BE2C (cell line): ENCODE measurements around the gene ACSS1.
"Not testable (repeated sequence)": the region's sequence is repeated elsewhere in the genome, so short reads cannot be mapped to it uniquely, and the experiment has no call there.

Experiments
- DNase-seq: peaks from one replicate; pipeline ENCODE4 v3.0.0-alpha.2; 2020
- H3K27me3 ChIP-seq: fragments of 250-450 bp; sonication (Bioruptor Pico); 2 replicates; pipeline ENCODE4 v1.5.1; 2020; ENCODE audit warnings: mild to moderate bottlenecking
- H3K36me3 ChIP-seq: fragments of 250-450 bp; sonication (Bioruptor Pico); 2 replicates; pipeline ENCODE4 v1.5.1; 2020; ENCODE audit warnings: mild to moderate bottlenecking
- H3K4me1 ChIP-seq: fragments of 250-450 bp; sonication (Bioruptor Pico); 2 replicates; pipeline ENCODE4 v1.5.1; 2020
- H3K4me3 ChIP-seq: 2 replicates; pipeline ENCODE4 v1.5.1; 2011; ENCODE audit warnings: low read depth, low read length
- H3K9me3 ChIP-seq: fragments of 250-450 bp; sonication (Bioruptor Pico); 2 replicates; pipeline ENCODE4 v1.5.1; 2020
- TF ChIP-seq, protein P1 (sequence below): IDR thresholded peaks from 2 replicates; pipeline ENCODE4 v1.5.1; 2012; ENCODE audit warnings: mild to moderate bottlenecking, low read depth, low read length

Gene ACSS1

DNA sequence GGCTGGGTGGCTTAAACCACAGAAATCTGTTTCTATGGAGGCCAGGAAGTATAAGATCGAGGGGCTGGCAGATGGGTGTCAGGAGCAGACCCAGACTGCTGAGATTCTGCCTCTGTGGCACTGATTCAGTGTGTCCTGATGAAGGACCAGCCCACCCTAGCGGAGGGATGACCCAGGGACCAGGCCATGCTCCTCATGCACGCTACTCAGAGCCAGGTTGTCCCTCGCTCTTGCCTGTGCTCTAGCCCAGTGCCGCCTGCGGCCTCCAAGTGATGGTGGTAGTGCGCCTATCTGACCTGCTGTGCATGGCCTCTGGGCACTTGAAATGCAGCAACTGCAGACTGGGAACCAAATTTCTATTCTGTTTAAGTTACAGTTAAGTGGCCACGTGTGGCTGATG is 52.3 kb downstream of the ACSS1 start:
- Histone ChIP-seq H3K36me3 (no peaks in the 10 kb centered on the region), H3K4me3 (no peak overlapping the region), H3K9me3 (no peaks in the 10 kb centered on the region), H3K4me1 (no peaks in the 10 kb centered on the region), H3K27me3 (no peaks in the 10 kb centered on the region)
- TF ChIP-seq, protein P1, sequence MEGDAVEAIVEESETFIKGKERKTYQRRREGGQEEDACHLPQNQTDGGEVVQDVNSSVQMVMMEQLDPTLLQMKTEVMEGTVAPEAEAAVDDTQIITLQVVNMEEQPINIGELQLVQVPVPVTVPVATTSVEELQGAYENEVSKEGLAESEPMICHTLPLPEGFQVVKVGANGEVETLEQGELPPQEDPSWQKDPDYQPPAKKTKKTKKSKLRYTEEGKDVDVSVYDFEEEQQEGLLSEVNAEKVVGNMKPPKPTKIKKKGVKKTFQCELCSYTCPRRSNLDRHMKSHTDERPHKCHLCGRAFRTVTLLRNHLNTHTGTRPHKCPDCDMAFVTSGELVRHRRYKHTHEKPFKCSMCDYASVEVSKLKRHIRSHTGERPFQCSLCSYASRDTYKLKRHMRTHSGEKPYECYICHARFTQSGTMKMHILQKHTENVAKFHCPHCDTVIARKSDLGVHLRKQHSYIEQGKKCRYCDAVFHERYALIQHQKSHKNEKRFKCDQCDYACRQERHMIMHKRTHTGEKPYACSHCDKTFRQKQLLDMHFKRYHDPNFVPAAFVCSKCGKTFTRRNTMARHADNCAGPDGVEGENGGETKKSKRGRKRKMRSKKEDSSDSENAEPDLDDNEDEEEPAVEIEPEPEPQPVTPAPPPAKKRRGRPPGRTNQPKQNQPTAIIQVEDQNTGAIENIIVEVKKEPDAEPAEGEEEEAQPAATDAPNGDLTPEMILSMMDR, result no peak
- no peak for DNase-seq

- Histone ChIP-seq H3K4me3 (no peak overlapping the region), H3K36me3 (no peaks in the 10 kb centered on the region), H3K4me1 (no peaks in the 10 kb centered on the region), H3K9me3 (no peaks in the 10 kb centered on the region), H3K27me3 (no peaks in the 10 kb centered on the region)
- DNase-seq, result no peak
- TF ChIP-seq, protein P1, result no peak
Measured at GRCh38 chr20:25005220-25005619, 52.7 kb downstream of the ACSS1 start.

- no peaks in the 10 kb centered on the region for H3K4me1 ChIP-seq
- TF ChIP-seq, protein P1, result no peak
- H3K27me3 ChIP-seq, result no peaks in the 10 kb centered on the region
- H3K36me3 ChIP-seq, result no peaks in the 10 kb centered on the region
- no peak for DNase-seq
- no peaks in the 10 kb centered on the region for H3K9me3 ChIP-seq
- H3K4me3 ChIP-seq, result no peak overlapping the region
Measured at GRCh38 chr20:25003002-25003401, 54.9 kb downstream of the ACSS1 start.

DNA sequence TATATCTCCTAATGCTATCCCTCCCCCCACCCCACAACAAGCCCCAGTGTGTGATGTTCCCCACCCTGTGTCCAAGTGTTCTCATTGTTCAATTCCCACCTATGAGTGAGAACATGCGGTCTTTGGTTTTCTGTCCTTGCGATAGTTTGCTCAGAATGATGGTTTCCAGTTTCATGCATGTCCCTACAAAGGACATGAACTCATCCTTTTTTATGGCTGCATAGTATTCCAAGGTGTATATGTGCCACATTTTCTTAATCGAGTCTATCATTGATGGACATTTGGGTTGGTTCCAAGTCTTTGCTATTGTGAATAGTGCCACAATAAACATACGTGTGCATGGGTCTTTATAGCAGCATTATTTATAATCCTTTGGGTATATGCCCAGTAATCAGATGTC is 56.6 kb downstream of the ACSS1 start:
- not testable (repeated sequence) for H3K4me1 ChIP-seq, H3K4me3 ChIP-seq, DNase-seq, H3K9me3 ChIP-seq, H3K36me3 ChIP-seq, H3K27me3 ChIP-seq

GRCh38 chr20:25000268-25000801 is 57.6 kb downstream of the ACSS1 start:
- TF ChIP-seq, protein P1, result 0 out of 2 replicates have a peak, but pooled peaks have one; percentile 5
- H3K27me3 ChIP-seq, result no peaks in the 10 kb centered on the region
- H3K4me1 ChIP-seq, result no peaks in the 10 kb centered on the region
- DNase-seq, result peak; percentile 20
- H3K9me3 ChIP-seq, result no peaks in the 10 kb centered on the region
- no peak overlapping the region for H3K4me3 ChIP-seq
- H3K36me3 ChIP-seq, result no peaks in the 10 kb centered on the region

DNA sequence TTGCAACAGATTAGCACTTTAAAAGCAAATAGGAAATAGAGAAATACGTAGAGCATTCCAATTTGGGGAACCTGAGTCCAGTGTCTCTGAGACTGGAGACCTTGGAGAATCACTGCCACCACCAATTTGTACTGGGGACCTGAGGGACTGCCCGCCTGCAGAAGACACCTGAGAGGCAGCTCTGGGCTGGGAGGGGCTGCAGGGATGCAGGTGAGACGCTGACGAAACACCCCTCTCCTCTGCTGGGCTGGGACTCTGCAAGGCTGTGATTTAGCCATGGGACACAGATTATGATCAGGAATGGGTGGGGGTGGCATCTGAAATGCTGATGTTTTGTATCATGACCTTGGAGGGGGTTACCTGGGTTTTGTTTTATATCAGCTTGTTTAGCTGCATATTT is 58.4 kb downstream of the ACSS1 start:
- TF ChIP-seq, protein P1, result no peak
- no peaks in the 10 kb centered on the region for H3K4me1 ChIP-seq
- DNase-seq, result peak; percentile 0
- H3K9me3 ChIP-seq, result no peaks in the 10 kb centered on the region
- no peak overlapping the region for H3K4me3 ChIP-seq
- no peaks in the 10 kb centered on the region for H3K36me3 ChIP-seq
- no peaks in the 10 kb centered on the region for H3K27me3 ChIP-seq
